Activated T-helper 1 cell treated with anti-CD3 and anti-CD28 coated beads, Interleukin-2, amount 50 U/mL, for 16 hours (primary cell): ENCODE data around the gene WIZ.
A peak's percentile ranks its signal among the peaks of the same experiment; 100 is the strongest.

ENCODE experiments used
- DNase-seq, 2 donors: peaks; one replicate each; pipeline ENCODE4 v3.0.0-alpha.2; 2020; ENCODE audit warnings: low read depth in 1 of 2, low spot score in 1 of 2

The WIZ gene

GRCh38 chr19:15379083-15379998 lies 70.4 kb downstream of the WIZ start, which contains the start of gene AKAP8:
Gene AKAP8 (minus strand): TSS chr19:15379787. CDS start chr19:15379731, 56 bp downstream.
- DNase-seq, result peak; percentile 94 to 98

DNA sequence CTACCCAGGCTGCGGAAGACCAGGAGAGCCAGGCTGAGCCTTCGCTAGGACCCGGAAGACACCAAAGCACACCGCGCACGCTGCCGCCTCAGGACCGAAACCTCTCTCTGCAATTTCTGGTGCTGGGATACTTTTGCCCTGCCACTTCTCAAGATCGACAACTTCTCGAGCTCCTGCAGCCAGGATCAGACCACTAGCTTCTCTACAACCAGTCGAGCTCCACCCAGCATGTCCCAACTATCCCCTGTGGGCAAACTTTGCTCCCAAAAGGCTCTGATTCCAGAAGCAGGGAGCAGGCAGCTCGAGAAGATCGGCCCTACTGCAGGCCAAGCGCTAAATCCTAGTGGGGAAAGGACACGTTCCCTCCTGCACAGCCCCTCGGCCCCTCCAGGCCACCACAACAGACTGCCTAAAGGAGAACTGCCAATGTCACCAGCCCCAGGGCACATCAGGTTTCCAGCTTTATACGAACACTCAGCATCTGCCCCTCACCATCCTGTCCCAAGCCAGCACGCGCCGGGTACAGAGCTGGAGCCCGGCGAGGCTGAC lies 71.1 kb downstream of the WIZ start:
- peak in 1 of 2 donors; percentile 28 for DNase-seq

DNA sequence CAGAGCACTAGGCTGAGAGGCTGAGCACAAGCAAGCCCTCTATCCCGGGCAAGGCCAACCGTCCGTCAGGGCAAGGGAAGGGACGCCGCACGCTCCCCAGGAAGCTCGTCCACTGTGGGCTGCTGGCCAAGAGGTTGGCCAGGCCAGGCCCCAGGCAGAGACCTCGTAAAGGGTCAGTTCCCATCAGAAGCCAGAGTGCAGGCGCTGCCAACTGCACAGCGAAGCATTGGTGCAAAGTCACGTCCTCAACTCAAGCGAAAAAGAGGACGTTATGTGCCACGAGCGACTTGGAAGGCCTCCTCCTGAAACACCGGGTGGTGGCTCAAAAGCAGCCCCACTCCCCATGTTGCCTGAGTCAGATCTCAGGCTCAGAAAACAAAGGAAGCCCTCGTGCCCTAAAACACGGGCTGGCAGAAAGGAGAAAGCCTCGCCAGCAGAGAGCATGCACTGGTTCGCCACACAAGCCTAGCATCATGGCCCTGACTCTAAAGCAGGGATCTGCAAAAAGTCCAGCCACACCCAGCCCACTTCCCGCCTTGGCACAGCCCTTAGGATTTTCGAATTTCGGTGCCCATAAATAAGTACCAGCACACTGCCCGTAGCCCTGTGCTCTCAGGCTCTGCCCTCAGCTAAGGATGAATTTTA lies 74.8 kb downstream of the WIZ start:
- no peak for DNase-seq

- DNase-seq, result no peak
These were observed 75.6 kb downstream of the WIZ start for GRCh38 chr19:15374105-15374651.

- DNase-seq, result no peak
These were observed 76.1 kb downstream of the WIZ start for GRCh38 chr19:15373644-15374043.

DNA sequence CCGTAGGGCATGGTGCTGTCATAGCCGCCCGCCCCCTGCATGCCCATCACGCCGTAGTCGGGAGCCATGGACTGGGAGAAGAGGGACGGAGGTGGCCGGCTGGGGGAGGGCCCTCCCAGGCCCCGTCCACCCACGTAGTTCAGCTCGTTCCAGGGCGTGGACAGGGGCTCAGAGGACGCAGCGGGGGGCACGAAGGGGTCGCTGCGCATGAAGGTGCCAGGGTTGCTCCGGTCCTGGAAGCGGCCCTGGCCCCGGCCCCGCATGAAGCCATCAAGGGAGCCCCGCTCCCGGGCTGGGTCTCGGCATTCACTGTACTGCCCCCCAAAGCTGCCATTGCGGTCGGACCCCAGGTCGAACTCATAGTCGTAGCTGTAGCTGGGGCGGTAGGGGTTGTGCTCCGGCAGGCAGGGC lies 76.9 kb downstream of the WIZ start:
- no peak for DNase-seq

- DNase-seq, result no peak
These were observed 77.3 kb downstream of the WIZ start for GRCh38 chr19:15372470-15372869.

DNA sequence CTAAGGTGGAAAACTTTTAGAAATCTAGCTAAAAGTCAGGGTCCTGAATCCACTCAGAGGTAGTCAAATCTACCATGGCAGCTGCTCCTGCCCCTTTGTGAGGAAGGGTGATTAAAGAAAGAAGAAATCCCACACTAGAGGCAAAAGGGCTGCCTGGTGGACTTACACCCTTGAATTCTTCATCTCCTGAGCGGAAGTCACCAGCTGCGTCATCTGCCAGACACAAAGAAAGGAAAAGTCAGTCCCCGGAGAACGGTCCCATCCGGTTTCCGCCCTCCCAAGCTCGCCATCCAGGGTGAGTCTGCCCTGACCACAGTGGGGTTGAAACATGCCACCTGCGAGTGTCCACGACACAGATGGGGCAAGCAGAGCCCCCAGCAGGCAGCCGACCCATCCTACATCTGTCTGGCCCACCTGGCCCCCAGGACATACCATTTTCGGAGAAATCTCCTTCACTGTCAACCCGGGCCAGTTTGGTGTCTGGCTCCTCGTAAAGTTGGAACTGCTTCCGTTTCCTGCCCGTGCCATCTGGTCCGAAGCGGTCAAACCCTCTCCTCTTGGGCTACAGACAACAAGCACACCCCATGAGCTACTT lies 77.9 kb downstream of the WIZ start:
- DNase-seq, result no peak

DNA sequence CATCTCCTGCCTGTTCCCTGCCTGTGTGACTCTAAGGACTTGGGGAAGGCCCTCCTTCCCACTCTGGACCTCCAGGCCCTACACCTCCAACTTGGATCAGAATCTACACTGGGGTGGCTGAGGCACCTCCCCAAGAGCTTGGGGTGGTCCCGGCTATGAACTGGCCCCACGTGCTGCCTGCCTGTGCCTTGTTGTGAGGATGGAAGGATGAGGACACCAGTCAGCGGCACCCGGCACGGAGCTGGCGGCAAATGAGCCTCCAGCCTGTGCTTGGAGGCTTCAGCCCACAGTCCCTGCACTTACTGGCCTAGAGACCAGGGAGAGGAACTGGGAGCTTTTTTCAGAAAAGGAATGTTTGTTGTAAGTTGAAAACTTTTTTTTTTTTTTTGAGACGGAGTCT lies 78.6 kb downstream of the WIZ start:
- DNase-seq, result no peak
